NB4 (cell line): Measurements from ENCODE around the gene CACNA2D3.

ENCODE experiments used
- DNase-seq: peaks from one replicate; pipeline ENCODE4 v3.0.0; 2010; ENCODE audit warnings: low read depth
- H3K4me3 ChIP-seq: one replicate; pipeline ENCODE4 v1.5.1; 2011; ENCODE audit warnings: mild to moderate bottlenecking, low read depth, low read length, moderate library complexity
- CTCF ChIP-seq: IDR thresholded peaks from one replicate; pipeline ENCODE4 v1.5.1; 2012; ENCODE audit warnings: low read depth, low read length
- MAX ChIP-seq: IDR thresholded peaks from 2 replicates; pipeline ENCODE4 v1.6.1; 2011; ENCODE audit warnings: low read depth, low read length
- MYC ChIP-seq: IDR thresholded peaks from 2 replicates; pipeline ENCODE4 v1.6.1; 2011; ENCODE audit warnings: low read depth, low read length
- POLR2A ChIP-seq: IDR thresholded peaks from 2 replicates; pipeline ENCODE4 v1.6.1; 2011; ENCODE audit warnings: mild to moderate bottlenecking; ENCODE audit not compliant: insufficient read length; ENCODE audit errors: extremely low read depth

CACNA2D3 gene

DNA sequence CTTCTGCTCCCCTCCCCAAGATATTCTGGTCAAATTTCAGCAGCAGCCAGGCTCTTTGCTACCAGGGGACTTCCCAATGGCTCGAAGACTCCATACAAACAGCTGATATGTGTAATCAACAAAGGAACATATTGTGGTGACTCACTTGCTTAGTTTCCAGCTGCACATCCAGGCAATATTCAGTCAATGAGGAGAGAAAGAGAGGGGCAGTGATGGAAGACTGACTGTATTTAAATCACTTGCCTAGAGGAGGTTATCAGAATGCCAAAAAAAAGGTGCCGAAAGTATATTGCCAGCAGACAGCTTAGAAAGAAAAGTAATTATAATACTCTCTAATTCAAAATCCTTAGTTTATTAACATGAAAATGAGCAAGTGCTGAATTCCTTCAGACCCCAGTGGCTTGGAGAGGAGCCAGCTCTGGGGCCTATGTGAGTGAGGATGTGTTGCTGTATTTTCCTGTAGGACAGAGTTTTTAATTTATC is 569.0 kb downstream of the CACNA2D3 start:
- TF ChIP-seq POLR2A (no peak), CTCF (no peak), MAX (no peak), MYC (no peak)
- no peak for DNase-seq
- H3K4me3 ChIP-seq: no peak overlapping the region

- no peak for DNase-seq
- TF ChIP-seq MYC (no peak), POLR2A (no peak), CTCF (no peak), MAX (no peak)
- no peak overlapping the region for H3K4me3 ChIP-seq
These were observed 574.0 kb downstream of the CACNA2D3 start for GRCh38 chr3:54696313-54696712.

DNA sequence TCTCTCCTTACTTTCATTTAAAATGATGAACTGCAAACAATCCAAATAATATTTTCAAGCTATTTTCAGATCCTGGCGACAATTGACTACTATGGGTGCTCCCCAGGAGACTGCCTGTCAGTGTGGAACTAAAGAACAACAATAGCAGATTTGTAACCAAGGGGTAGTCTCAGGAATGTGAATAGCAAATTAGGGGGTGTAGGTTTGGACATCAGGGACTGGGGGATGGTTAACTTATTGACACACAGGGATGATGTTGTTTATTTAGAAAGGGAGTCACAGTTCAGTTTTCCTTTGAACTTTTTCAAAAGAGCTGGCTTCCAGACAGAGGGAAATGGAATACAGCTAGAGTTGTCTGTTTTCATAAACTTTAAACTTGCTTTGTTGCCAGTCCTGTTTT is 575.7 kb downstream of the CACNA2D3 start:
- H3K4me3 ChIP-seq: no peak overlapping the region
- no peak for TF ChIP-seq MYC
- no peak for TF ChIP-seq MAX
- TF ChIP-seq CTCF: no peak
- no peak for TF ChIP-seq POLR2A
- no peak for DNase-seq

GRCh38 chr3:54703923-54704322 is 581.6 kb downstream of the CACNA2D3 start:
- TF ChIP-seq CTCF: no peak
- no peak for TF ChIP-seq MYC
- TF ChIP-seq MAX: no peak
- no peak for TF ChIP-seq POLR2A
- H3K4me3 ChIP-seq: no peak overlapping the region
- DNase-seq: no peak

DNA sequence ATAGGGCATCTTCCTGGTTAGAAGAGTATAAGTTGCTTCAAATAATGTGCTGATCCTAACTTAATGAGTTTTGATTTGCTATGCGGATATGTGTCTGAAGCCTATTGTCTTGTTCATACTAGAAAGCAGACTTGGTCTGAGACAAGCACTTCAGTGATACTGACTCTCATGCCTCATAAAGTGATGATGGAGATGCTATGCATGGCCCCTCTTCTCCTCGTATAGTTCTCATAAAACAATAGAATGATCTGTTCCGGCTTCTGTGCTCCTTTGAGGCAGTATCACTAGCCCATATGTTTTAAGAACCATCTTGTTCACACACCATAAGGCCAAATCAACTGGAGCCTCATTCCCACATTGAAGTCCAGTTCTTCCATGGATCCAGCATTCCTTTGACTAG is 583.4 kb downstream of the CACNA2D3 start:
- no peak for DNase-seq
- no peak overlapping the region for H3K4me3 ChIP-seq
- TF ChIP-seq MYC (no peak), MAX (no peak), CTCF (no peak), POLR2A (no peak)

DNA sequence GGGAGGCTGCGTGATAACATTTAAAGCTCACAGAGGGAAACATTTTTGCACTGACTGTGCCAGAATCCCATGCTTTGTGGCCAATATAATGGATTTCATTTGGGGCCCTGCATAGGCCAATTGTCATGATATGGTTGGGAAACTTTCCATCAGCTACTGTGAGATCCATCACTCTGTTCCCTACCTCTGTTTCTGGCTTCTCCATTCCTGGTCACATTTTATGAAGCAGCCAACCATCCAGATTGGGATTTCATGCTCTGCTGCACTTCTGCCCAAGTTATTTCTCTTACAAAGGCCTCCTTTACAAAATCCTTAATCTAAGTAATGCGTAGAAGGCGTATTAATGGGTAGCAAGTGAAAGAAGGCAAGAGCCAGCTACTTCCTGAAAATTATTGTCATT is 584.4 kb downstream of the CACNA2D3 start:
- no peak for DNase-seq
- TF ChIP-seq CTCF (no peak), MAX (no peak), POLR2A (no peak), MYC (no peak)
- H3K4me3 ChIP-seq: no peak overlapping the region
